Esophagus (tissue), 2 donors: ENCODE measurements around the gene BCAS1. TPM values are rescaled to one million over a fixed set of nuclear protein-coding genes. Genes with fewer than 3 reads are reported as not detected.
"Not testable (repeated sequence)": the region's sequence is repeated elsewhere in the genome, so short reads cannot be mapped to it uniquely, and the experiment has no call there.

Experiments used
- H3K27ac ChIP-seq, 2 donors: one replicate each; pipeline ENCODE4 v1.5.1; 2013; ENCODE audit warnings: low read depth in 2 of 2, mild to moderate bottlenecking in 2 of 2, inconsistent platforms in 1 of 2, low read length in 1 of 2, moderate library complexity in 1 of 2
- H3K27me3 ChIP-seq, 2 donors: one replicate each; pipeline ENCODE4 v1.6.1; 2013; ENCODE audit warnings: low read length in 2 of 2, control low read depth in 1 of 2, mild to moderate bottlenecking in 1 of 2; ENCODE audit not compliant: insufficient read depth in 2 of 2, control insufficient read depth in 1 of 2
- H3K36me3 ChIP-seq, 2 donors: one replicate each; pipeline ENCODE4 v1.6.1; 2013; ENCODE audit warnings: low read length in 1 of 2; ENCODE audit not compliant: control insufficient read depth in 2 of 2, insufficient read depth in 2 of 2
- H3K4me1 ChIP-seq, 2 donors: one replicate each; pipeline ENCODE4 v1.6.1; 2013; ENCODE audit warnings: low read length in 1 of 2; ENCODE audit not compliant: control insufficient read depth in 2 of 2, insufficient read depth in 2 of 2
- H3K4me3 ChIP-seq, 2 donors: one replicate each; pipeline ENCODE4 v1.5.1; 2013; ENCODE audit warnings: low read length in 2 of 2, mild to moderate bottlenecking in 2 of 2, low read depth in 1 of 2, moderate library complexity in 1 of 2
- H3K9me3 ChIP-seq, 2 donors: one replicate each; pipeline ENCODE4 v1.6.1; 2013; ENCODE audit warnings: mild to moderate bottlenecking in 2 of 2, low read depth in 1 of 2, low read length in 1 of 2, moderate library complexity in 1 of 2; ENCODE audit not compliant: control insufficient read depth in 2 of 2, insufficient read depth in 1 of 2
- WGBS, 2 donors: extraction: QIAGEN DNeasy Blood & Tissue Kit; methylation state at CpG; one replicate each; pipeline ENCODE4 v1.1.7; 2013; 5-methylcytosine and 5-hydroxymethylcytosine counted together
- polyA plus RNA-seq, 2 donors: library from polyadenylated mRNA; stranded (reverse); fragments of 200-250 nt; gene quantifications; one replicate each; pipeline ENCODE4 v1.2.3, GENCODE V29; 2013
- donor health status: healthy with polysubstance abuse.
- donor health status: Bipolar disorder and iron deficiency.

Gene BCAS1
- polyA plus RNA-seq, 2 donors = 4.7 to 9.0 TPM

GRCh38 chr20:54019127-54019526, 51.3 kb downstream of the BCAS1 start:
- Histone ChIP-seq H3K27ac (no peak overlapping the region), H3K4me3 (no peak overlapping the region), H3K9me3 (no peaks in the 10 kb centered on the region), H3K27me3 (no peaks in the 10 kb centered on the region), H3K4me1 (no peaks in the 10 kb centered on the region), H3K36me3 (no peaks in the 10 kb centered on the region)
- WGBS, 2 donors = 89 to 92% methylated on average over 4 of the region's 4 CpGs

DNA sequence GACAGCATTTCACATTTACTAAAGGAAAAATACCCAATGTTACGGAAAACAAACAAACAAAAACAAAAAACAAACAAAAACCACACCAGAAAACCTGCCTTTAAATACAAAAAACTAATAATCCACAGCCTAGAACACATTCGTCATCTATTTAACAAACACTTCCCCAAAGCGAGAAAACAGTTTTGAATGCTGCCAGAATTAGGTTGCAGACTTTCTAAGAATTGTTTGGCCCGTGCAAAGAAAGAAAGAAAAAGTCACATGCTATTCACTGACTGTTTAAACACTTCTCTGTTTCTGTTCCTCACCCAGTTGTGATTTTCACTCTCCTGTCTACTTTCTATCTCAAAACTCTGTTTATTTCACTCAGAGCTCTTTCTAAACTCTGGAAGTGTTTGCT, 52.5 kb downstream of the BCAS1 start:
- Histone ChIP-seq H3K9me3 (no peaks in the 10 kb centered on the region), H3K27ac (no peak overlapping the region), H3K27me3 (no peaks in the 10 kb centered on the region), H3K36me3 (no peaks in the 10 kb centered on the region), H3K4me1 (no peaks in the 10 kb centered on the region), H3K4me3 (no peak overlapping the region)
- WGBS, 2 donors = 48 to 61% methylated on average over 4 of the region's 4 CpGs

- Histone ChIP-seq H3K4me3 (no peak overlapping the region), H3K27ac (no peak overlapping the region)
- 68 to 74% methylated on average over 1 of the region's 1 CpG for WGBS, 2 donors
Measured at GRCh38 chr20:54015496-54015895, 54.9 kb downstream of the BCAS1 start.

DNA sequence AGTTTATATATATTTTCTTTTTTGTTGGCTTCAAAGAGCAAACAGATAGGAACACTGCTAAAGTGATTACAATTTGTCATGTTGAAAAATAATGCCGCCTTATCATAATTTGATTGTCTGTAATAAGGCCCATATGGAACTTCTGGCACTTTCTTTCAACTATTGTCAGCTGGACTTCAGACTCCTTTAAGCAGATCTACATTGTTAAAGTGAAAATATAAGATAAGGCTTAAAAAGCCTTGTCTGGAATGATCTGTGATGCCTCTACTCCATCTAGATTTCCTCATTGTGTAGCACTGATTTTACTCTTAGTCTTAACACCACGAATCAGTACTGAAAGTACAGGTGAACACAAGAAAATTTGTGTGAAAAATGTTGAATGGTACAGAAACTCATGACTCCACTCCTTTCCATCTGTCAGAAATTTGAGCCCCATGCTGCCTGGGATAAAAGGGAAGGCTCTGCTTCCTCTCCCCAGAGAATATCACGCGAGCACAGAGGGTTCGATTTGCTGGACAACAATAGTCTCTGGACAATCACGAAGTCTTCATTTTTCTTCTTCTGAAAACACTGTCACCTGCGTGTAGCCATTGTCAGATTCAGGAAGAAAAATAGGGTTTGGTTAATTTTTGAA, 56.0 kb downstream of the BCAS1 start:
- 68 to 73% methylated on average over 7 of the region's 7 CpGs for WGBS, 2 donors
- Histone ChIP-seq H3K4me1 (no peaks in the 10 kb centered on the region), H3K27ac (no peak overlapping the region), H3K27me3 (no peaks in the 10 kb centered on the region), H3K9me3 (no peaks in the 10 kb centered on the region), H3K36me3 (no peaks in the 10 kb centered on the region), H3K4me3 (no peak overlapping the region)

More at GRCh38 chr20:54015496-54015895, 54.9 kb downstream of the BCAS1 start:
- no peaks in the 10 kb centered on the region for H3K4me1 ChIP-seq
- no peaks in the 10 kb centered on the region for H3K27me3 ChIP-seq
- H3K9me3 ChIP-seq = no peaks in the 10 kb centered on the region
- no peaks in the 10 kb centered on the region for H3K36me3 ChIP-seq

DNA sequence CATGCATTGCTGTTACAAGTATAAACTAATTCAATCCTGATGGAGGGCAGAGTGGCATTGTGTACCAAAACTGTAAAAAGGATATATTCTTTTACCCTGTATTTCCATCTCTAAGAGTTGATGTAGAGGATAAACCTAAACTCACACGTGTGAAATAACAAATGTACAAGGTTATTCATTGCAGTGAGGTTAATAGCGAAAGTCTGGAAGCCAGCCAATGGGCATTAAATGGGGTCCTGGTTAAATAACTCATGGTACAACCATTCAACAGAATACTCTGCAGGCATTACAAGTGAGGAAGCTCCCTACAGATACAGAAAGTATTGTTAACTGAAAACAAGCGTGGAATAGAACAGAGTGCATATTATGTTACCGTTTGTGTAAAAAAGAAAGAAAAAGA, 56.9 kb downstream of the BCAS1 start:
- Histone ChIP-seq H3K27ac (no peak overlapping the region), H3K4me1 (no peaks in the 10 kb centered on the region), H3K36me3 (no peaks in the 10 kb centered on the region), H3K27me3 (no peaks in the 10 kb centered on the region), H3K4me3 (no peak overlapping the region), H3K9me3 (no peaks in the 10 kb centered on the region)
- WGBS, 2 donors = 63 to 64% methylated on average over 4 of the region's 4 CpGs

GRCh38 chr20:54011346-54011745, 59.0 kb downstream of the BCAS1 start:
- Histone ChIP-seq H3K27ac (no peak overlapping the region), H3K27me3 (no peaks in the 10 kb centered on the region), H3K4me1 (no peaks in the 10 kb centered on the region), H3K36me3 (no peaks in the 10 kb centered on the region), H3K9me3 (no peaks in the 10 kb centered on the region), H3K4me3 (no peak overlapping the region)
- WGBS, 2 donors = 79 to 84% methylated on average over 4 of the region's 4 CpGs

- H3K4me3 ChIP-seq, H3K27ac ChIP-seq, H3K36me3 ChIP-seq, H3K9me3 ChIP-seq, H3K4me1 ChIP-seq, H3K27me3 ChIP-seq: not testable (repeated sequence)
- 80 to 84% methylated on average over 7 of the region's 7 CpGs for WGBS, 2 donors
Measured at GRCh38 chr20:54006216-54006615, 64.2 kb downstream of the BCAS1 start.

- H3K27me3 ChIP-seq = no peaks in the 10 kb centered on the region
- 90 to 92% methylated on average over 4 of the region's 4 CpGs for WGBS, 2 donors
- H3K4me3 ChIP-seq = no peak overlapping the region
- peaks cover 0 to 2% of the 10 kb centered on the region in 2 donors for H3K9me3 ChIP-seq
- H3K4me1 ChIP-seq = no peaks in the 10 kb centered on the region
- no peaks in the 10 kb centered on the region for H3K36me3 ChIP-seq
- H3K27ac ChIP-seq = no peak overlapping the region
Measured at GRCh38 chr20:54005524-54005923, 64.9 kb downstream of the BCAS1 start.

DNA sequence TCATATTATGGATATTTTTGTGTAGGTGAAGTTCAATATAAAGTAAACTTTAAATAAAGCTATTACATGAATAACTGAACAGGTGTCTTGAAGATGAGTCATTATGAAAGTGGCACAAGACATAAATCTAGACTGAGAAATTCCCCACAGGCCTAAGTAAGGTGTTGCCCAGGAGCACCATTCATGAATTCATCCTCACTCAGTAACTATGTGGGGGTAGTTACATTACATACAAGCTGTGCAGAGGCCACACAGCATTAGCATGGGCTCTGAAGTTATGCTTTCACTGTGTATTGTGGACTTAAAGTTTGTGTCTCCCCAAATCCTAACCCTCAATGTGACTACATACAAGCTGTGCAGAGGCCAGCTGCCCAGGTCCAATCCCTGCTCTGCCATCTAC, 65.9 kb downstream of the BCAS1 start:
- Histone ChIP-seq H3K27ac (no peak overlapping the region), H3K4me3 (no peak overlapping the region), H3K36me3 (no peaks in the 10 kb centered on the region), H3K4me1 (no peaks in the 10 kb centered on the region), H3K27me3 (no peaks in the 10 kb centered on the region), H3K9me3 (peaks cover 0 to 2% of the 10 kb centered on the region in 2 donors)

GRCh38 chr20:54002741-54003140, 67.7 kb downstream of the BCAS1 start:
- Histone ChIP-seq H3K9me3 (peaks cover 2% of the 10 kb centered on the region in 2 donors), H3K4me1 (peaks cover 0 to 1% of the 10 kb centered on the region in 2 donors), H3K4me3 (no peak overlapping the region), H3K36me3 (no peaks in the 10 kb centered on the region), H3K27me3 (no peaks in the 10 kb centered on the region), H3K27ac (no peak overlapping the region)
- WGBS, 2 donors = 50 to 72% methylated on average over 3 of the region's 3 CpGs
